HG02885 (cell line): ENCODE results near the gene TPK1.
"Not testable (repeated sequence)": the region's sequence is repeated elsewhere in the genome, so short reads cannot be mapped to it uniquely, and the experiment has no call there.

Experiments
- ATAC-seq: cut with Tn5 transposase; IDR thresholded peaks from one replicate; pipeline ENCODE4 v1.9.1; 2021; ENCODE audit warnings: mild to moderate bottlenecking; ENCODE audit not compliant: unreplicated experiment, poor library complexity

The TPK1 gene

GRCh38 chr7:144730224-144730623 lies 105.6 kb downstream of the TPK1 start:
- ATAC-seq = no peak

- no peak for ATAC-seq
Measured at GRCh38 chr7:144729226-144729625, 106.6 kb downstream of the TPK1 start.

- ATAC-seq = no peak
Measured at GRCh38 chr7:144728551-144728950, 107.3 kb downstream of the TPK1 start.

- ATAC-seq = not testable (repeated sequence)
Measured at GRCh38 chr7:144726840-144727239, 109.0 kb downstream of the TPK1 start.

GRCh38 chr7:144725070-144725469 lies 110.8 kb downstream of the TPK1 start:
- ATAC-seq = peak; percentile 83

GRCh38 chr7:144723301-144723700 lies 112.6 kb downstream of the TPK1 start:
- ATAC-seq = no peak

- no peak for ATAC-seq
Measured at GRCh38 chr7:144720710-144721109, 115.1 kb downstream of the TPK1 start.

GRCh38 chr7:144720149-144720548 lies 115.7 kb downstream of the TPK1 start:
- ATAC-seq = no peak

GRCh38 chr7:144717720-144718119 lies 118.1 kb downstream of the TPK1 start:
- no peak for ATAC-seq

- no peak for ATAC-seq
Measured at GRCh38 chr7:144713850-144714249, 122.0 kb downstream of the TPK1 start.

- ATAC-seq = no peak
Measured at GRCh38 chr7:144710791-144711190, 125.1 kb downstream of the TPK1 start.

GRCh38 chr7:144709066-144709465 lies 126.8 kb downstream of the TPK1 start:
- no peak for ATAC-seq

- ATAC-seq = no peak
Measured at GRCh38 chr7:144691240-144691639, 144.6 kb downstream of the TPK1 start.

GRCh38 chr7:144682581-144683280 lies 153.1 kb downstream of the TPK1 start:
- no peak for ATAC-seq

- ATAC-seq = no peak
Measured at GRCh38 chr7:144676492-144676891, 159.4 kb downstream of the TPK1 start.

- ATAC-seq = no peak
Measured at GRCh38 chr7:144674550-144674949, 161.3 kb downstream of the TPK1 start.

- no peak for ATAC-seq
Measured at GRCh38 chr7:144672869-144673268, 163.0 kb downstream of the TPK1 start.

- no peak for ATAC-seq
Measured at GRCh38 chr7:144671429-144671828, 164.4 kb downstream of the TPK1 start.

GRCh38 chr7:144670218-144670617 lies 165.6 kb downstream of the TPK1 start:
- no peak for ATAC-seq

- ATAC-seq = no peak
Measured at GRCh38 chr7:144668503-144668902, 167.3 kb downstream of the TPK1 start.

GRCh38 chr7:144665689-144666381 lies 170.0 kb downstream of the TPK1 start:
- no peak for ATAC-seq

GRCh38 chr7:144659211-144659610 lies 176.6 kb downstream of the TPK1 start:
- ATAC-seq = no peak
